Cerebellar cortex (tissue), 1 donor: Measurements from ENCODE around the gene MOB2.

Source experiments
- DNase-seq: peaks from one replicate; pipeline ENCODE4 v3.0.0-alpha.2; 2015; ENCODE audit warnings: low spot score

The MOB2 gene

DNA sequence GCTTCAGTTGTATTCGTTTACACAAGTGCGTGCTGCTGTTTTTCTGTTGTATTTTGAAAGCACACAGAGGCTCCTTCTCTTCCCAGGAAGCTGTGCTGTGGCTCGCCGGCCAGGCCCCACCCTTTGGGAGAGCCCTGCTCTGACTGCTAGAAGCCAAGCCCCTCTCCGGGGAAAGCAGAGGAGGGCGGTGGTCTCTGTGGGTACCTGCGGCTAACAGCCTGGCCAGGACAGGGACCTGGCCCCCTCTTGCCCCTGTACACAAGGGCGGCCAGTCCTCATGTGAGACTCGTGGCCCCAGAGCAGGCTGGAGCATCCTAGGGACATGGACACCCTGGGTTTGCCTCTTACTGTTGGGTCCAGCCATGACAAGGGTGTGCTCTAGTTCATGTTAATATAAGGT lies 14.8 kb downstream of the MOB2 start:
- DNase-seq: no peak

DNA sequence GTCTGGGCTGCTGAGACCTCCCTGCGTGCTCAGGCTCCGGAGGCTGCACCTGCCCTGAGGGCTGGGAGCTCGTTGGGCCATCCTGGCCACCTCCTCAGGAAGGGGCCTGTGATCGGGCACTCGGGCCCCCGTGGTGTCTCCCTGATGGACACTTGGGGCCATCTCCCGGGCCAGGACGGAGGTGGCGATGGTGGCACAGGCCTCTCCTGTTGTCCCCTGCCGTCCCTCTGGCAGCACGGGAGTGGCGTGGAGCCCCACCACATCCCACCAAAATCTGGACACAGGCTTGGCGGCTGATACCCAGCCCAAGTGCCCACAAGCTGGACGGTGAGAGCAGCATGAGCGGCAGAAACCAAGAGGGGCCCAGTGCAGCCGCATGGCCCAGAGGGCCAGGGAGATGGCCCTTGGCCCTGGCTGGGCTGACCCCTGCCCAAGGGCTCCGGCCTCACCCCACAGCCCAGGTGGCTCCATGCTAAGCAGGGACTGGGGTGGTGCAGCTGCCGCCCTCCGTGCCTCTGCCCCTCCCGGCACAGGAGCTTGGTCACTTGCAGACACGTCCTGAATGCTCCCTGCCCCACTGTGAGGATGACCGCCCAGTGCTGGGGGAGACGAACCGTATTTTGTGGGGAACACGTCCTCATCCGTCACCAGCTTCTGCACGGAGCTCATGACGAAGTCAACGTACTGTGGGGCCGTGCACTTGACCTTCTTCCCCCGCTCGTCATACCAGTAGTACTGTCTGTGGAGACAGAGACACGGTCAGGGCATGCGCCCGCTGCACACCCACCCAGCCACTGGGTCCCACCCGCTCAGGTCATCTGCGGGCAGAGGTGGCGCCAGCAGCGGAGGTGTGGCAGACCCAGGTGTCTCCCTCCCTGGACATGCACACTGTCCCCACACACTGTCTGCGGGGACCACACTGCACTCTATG lies 15.6 kb downstream of the MOB2 start:
- DNase-seq: no peak

DNA sequence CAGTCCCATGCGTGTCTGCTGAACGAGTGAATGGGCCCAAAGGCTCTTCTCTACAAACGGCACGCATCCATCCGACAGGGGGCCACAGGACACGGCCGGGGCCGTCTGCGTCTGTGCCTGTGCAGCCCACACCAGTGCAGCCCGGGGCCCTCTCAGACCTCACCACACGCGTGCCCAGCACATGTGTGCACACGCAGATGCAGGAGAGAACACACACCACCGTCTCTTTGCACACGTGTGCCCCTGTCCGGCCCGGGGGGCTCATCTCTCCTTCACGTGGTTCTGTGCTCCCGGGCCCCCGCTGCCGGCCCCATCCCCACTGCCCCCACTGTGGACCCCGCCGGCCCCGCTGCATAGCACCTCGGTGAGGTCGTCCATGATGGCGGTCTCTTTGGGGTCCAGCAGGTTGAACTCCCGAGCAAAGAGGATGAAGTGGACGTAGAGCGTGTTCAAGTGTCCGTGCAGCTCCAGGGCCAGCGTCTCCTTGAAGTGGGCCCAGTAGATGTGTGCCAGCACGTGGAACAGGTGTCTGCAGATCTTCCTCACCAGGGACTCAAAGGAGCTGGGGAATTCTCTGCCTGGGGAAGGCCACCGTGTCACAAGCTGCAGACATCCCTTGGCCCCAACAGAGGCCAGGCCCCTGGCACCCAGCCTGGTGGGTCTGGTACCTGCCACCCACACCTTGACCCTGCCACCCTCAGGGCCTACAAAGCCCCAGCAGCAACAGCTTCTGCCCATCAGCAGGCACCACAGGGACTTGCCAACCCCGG lies 16.5 kb downstream of the MOB2 start:
- no peak for DNase-seq

DNA sequence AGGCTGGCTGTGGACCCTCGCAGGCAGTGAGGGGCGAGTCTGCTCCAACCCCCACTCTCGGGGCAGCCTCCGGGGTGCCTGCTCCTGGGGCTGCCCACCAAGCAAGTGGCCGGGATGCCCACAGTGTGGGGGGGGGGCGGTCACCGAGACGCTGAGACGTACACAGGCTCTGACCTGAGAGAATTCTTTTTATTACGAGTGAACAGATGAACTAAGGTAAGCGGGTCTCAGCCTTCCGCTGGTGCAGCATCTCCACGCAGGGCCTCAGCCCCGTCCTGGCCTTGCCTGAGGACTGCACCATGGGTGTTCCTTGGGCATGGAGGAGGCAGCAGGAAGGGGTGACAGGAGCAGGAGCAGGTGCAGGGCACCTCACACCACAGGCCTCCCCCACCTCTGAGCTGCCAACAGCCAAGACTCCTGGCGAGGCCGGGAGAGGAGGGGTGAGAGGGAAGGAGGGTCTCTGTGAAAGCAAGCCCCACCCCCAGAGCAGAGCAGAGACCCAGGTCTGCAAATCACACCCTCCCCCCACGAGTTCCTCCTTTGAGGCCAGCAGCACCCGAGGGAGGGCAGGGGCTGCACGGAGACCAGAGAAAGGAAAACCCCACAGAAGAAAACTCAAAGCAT lies 17.2 kb downstream of the MOB2 start:
- no peak for DNase-seq

DNA sequence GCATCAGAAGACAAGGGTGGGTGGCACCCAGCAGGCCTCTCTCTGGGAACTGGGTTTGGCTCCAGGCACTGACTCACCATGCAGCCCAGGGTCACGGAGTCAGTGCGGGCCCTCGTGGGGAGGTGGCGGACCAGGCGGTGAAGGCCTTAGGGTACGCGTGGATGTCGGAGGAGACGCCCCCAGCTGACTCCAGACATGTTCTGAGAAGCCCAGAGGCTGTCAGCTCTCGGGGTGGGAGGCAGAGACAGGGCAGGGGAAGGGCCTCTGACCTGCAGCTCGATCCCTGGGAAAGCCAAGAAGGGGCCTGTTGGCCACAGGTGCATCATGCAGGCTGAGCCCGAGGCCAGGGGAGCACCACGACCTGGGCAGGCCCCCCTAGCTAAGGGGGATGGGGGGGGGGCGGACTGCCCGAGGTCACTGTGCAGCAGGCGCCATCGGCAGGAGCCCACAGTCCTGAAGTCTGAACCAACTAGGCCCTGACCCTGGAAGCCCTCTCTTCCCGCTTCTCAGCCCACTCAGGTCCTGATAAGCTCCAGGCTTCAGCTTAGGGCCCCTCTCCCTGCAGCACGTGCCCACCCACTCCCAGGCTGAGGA lies 18.0 kb downstream of the MOB2 start:
- DNase-seq: no peak

DNA sequence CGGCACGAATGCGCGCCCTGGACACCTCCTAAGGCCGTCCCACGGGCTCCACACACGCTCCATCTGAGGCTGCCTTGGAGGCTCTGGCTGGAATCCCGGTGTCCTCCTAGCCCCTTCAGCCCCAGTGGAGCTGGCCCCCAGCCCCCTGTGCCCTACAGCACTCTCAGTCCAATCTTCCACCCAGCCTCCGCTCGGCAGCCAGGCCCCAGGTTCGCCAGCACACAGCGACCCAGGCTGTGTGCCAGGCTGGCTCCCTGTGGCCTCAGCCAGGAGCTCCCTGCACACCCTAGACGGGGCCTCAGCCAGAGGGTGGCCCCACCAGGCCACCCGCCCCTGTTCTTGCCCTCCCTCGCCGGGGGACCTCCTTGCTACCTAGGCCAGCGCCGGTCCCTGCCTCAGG lies 18.6 kb downstream of the MOB2 start:
- no peak for DNase-seq

DNA sequence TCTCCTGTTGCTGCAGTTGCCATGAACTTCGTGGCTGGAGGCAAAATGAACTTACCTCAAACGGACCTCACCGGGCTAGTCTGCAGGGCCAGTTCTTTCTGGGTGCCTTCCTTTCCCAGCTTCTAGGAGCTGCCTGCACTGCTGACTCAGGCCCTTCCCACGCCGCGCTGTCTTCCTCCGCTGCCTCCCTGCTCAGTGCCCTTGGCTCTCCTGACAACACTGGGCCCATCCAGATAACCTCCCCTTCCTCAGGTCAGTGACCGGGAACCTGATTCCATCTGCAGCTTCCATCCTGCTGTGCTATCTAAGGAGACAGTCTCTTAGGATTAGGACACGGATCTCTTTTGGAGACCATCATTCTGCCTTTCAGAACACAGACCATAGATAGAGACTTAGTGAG lies 19.3 kb downstream of the MOB2 start:
- DNase-seq: no peak

DNA sequence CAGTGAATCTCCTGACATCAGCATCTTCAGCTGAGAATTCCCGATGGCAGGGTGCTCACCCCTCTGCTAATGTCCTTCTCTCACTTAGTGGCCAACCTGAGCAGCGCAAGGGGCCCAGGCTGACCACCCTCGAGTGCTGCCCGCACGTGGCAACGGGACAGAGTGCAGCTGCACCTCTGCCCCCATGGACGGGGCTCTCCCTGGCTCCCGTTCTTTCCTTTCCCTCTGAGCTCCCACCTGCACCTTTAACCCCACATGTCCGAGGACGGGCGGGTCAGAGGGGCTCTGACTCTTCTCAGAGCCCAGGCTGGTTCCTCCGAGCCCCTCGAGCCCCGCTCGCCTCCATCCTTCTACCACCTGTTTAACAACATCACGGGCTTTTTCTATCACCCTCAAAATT lies 19.8 kb downstream of the MOB2 start:
- DNase-seq: no peak

DNA sequence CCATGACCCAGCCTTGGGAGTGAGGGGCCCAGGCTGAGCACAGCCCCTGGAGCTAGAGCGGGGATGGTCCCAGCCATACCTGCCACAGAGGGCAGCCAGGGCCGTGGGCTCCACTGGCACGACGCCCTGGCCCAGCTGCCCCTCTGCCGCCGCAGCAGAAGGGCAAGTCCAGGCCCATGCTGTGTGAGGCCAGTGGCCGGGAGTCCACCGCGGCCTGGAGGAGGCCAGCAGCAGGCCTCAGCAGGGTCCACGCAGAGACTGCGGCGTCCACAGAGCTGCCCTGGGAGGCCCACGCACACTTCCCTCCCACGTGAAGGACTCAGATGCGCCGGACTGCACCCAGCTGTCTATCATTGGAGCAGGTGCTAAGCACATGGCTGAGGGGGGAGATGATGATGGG lies 23.5 kb downstream of the MOB2 start:
- DNase-seq: no peak

DNA sequence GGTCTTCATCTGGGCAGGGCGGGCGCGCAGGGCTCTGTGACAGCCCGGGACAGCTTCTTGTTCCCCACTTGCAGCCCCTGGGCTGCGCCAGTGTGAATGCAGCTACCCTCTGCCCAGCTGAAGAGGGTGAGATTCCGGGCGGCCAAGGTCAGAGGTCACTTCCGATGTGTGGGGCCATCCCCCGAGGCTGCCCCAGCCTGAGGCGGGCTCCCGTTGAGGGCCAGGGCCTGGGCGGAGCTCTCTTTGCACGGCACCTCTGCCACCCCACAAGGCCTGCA lies 23.9 kb downstream of the MOB2 start:
- DNase-seq: no peak

DNA sequence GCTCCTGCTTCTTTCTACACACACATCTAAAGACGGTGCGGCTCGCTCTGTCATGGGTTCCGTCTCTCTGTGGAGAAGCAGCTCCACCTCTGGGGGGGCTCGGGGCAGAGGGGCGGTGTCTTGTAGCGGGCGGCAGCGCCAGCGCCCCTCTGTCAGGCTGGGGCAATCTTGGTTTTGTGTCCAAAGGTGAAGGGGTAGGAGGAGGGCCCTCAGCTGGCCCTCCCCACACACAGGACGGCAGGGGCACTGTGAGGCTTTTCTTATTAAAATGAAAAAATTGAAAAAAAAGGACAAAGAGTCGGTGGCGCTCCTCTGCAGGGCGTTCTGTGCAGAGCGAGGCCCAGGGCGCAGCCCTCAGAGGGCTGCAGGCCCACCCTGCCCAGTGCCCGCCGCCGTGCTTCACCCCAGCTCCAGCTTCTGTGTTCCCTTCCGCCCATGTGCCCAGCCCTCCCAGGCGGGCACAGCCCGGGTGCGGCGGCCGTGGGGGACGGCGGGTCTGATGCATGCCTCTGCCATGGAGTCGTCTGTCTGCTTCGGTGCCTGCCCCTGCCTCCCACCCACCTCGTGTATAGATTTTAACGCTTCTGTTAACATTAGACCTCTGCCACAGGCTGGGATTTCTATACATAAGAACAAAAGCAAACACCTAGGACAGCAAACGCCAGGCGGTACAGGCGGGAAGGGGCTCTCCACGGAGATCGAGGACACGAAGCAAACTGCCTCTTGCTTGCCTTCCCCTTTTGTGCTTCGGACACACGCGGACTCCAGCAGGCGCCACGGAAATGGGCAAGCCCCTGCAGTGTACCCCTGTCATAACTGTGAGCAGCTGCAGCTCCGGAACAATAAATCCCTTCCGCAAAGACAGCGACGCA lies 24.5 kb downstream of the MOB2 start:
- DNase-seq: no peak

DNA sequence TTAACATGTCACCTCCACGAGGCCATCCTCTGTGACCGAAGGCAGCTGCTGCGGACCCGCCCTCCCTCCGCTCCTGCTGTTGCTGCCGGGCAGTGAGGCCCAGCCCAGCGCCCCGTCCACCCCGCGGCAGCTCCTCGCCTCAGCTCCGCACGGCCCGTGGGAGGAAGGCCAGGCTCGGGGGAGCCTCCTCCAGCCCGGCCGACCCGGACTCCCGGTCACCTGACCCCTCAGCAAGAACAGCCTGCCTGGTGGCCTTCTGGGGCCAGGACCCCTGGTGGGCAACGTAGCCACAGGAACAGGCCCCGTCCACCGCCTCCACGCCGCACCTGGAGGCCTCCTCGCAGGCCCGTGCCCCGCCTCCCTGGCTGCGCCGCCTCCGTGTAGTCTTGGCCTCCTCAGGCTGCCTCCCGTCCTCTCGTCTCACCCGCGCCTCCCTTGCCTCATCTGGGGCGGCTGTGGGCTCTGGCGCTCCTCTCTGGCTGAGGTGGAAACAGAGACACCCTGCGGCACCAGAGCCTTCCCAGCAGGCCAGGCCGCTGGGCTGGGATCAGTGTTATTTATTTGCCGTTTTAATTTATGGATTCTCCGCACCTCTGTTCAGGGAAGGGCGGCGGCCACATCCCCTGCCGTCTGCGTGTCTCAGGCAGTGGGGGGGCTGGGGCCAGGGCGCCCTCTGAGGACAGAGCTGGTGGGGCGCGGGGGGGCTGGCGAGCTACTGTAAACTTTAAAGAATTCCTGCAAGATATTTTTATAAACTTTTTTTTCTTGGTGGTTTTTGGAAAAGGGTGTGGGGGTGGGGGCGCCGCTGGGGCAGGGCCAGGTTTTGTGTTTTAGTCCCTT lies 25.4 kb downstream of the MOB2 start:
- DNase-seq: no peak

DNA sequence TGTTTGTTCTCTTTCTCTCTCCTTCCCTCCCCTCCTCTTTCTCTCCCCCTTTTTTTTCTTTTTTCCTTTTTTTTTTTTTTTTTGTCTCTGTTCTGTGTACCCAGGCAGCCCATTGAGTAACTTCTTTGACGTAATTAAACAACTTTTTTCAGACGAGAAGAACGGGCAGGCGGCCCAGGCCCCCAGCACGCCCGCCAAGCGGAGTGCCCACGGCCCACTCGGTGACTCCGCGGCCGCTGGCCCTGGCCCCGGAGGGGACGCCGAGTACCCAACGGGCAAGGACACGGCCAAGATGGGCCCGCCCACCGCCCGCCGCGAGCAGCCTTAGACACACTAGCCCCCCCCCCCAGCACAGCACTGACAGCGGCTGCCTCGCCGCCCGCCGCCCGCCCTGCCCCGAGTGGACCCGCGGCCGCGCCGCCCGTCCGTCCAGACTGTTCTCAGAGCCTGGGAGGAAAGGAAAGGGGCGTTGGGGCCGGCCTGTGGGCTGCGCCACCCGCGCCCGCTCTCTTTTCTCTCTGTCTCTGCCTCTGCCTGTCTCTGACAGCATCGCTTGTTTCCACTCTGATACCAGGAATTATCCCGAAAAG lies 26.1 kb downstream of the MOB2 start:
- DNase-seq: no peak

DNA sequence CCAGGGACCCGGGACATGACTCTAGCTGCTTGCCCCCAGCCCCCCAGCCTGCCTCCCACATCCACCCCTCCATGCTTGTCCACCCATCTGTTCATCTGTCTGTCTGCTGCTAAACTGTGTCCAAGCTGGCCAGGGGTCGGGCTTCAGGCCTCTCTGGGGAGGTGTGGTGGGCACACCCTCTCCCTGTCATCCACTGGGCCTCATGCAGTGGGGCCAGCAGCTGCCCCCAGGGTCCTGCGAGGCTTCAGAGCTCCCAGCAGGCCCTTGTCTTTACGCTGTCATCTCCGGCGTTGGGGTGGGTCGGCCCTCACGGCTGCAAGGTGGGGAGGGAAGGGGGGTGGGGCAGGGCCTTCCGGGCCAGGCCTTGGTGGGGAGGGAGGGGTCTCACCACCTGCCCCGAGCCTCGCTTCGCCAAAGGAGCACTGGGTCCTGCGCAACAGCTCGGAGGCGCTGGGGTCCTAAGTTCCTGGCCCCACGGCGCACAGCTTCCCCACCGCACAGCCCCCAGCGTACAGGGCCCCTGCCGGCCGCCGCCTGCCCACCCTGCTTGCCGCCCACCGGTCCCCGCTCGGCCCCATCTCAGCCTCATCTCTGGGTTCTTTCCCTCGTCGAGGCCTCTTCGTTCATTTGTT lies 26.7 kb downstream of the MOB2 start:
- DNase-seq: no peak

DNA sequence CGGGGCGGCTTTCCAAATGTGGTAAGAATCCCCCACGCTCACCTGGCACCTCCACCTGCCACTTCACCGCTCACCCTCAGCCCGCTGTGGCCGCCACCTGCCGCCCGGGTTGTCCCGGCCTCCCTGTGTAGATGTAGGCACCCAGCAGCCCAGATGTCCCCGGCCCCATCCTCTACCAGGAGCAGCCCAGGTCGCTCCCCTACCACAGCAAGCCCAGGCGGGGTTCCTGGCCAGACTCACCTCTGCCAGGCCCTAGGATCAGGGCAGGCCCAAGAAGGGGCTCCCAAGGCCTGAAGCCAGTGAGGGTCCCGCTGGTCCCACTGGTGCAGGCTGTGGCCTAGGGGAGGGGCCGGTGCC lies 27.4 kb downstream of the MOB2 start:
- DNase-seq: no peak

DNA sequence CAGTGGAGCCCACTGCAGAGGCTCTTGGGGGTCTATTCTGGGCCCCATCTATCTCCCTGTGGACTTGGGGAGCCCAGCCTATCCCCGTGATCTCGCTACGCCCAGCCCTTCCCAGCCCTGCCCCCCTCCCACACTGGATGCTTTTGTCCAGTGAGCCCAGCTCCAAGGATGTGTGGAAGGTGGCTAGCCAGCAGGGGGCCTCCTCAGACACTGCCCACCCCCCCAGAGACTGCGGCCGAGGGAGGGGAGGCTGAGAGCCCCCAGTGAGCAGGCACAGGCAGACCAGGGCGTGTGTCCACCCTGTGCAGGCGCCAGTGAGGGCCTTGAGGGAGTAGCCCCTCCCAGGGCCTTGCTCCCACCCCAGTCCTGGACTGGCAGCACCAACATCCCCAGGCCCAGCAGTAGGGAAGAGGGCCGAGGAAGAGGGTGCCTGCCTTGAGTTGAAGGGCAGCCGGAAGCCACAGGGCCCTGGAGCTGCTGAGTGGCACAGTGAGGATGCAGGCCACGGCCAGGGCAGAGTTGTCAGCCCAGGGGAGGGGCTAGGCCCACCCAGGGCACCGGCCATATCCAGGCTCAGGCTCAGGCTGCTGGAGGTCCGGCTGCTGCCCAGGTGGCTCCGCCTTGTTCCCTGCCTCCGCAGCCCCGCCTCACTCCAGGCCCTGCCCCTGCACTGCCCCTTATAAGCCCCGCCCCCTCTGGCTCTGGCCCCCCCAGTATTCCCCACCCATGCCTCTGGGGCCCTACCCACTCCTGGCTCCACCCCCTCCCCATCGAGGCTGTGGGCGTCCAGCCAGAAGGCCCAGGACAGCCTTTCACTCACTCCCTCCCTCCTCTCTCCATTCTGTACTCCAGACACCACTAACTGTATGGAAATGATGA lies 28.0 kb downstream of the MOB2 start:
- DNase-seq: peak; percentile 45

DNA sequence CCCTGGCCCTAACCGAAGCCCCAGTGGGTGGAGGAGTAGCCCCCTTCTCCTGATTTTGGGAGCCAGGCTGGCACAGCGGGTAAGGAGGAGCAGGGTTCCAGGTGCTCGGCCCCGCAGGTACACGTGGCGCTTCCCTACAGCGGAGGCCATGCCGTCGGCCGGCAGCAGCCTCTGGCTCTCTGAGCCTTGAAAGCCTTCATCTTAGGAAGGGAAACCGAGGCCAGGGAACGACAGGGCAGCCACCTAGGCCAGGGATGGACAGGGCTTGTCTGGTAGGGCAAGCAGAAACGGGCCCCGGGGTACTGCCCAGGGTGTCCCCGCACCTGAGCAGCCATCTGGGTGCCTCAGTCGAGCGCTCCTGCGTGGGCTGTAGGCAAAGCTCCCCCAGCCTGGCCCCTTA lies 28.7 kb downstream of the MOB2 start:
- no peak for DNase-seq

DNA sequence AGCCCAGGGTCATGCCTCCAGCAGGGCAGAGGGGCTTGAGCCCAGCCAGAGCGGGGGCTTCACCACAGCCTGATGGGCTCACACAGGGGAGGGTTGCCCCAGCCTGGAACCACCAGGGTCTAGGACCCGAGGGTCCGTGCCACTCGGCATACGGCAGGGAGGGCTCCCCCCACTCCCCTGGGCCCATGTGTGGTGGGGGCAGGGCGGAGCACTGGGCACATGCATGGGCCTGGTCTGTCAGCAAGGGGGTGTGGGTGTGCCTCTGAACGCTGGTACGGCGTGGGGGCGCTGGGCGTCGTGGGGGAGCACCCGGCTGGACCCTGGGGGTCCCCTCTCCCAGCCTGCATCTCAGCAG lies 29.3 kb downstream of the MOB2 start:
- no peak for DNase-seq
